PC-9 (cell line): Measurements from ENCODE around the gene MORC2. TPM values are rescaled to one million over a fixed set of nuclear protein-coding genes. Genes with fewer than 3 reads are reported as not detected.

Experiments used
- BruUV-seq: library from RNA; stranded (reverse); fragments of 400-500 nt; replicated peaks from 2 replicates; lab custom pipeline; 2021; lab: Mats Ljungman, UMichigan
- CTCF ChIA-PET: fragments of 300-600 bp; sonication (Branson Sonifier 250); formaldehyde crosslinking; loops from one replicate; lab custom pipeline; 2022; ENCODE audit warnings: antibody characterized with exemption; lab: Charles Lee
- POLR2A ChIA-PET: fragments of 300-600 bp; sonication (Branson Sonifier 250); formaldehyde crosslinking; loops from one replicate; lab custom pipeline; 2022; ENCODE audit warnings: antibody characterized with exemption; ENCODE audit not compliant: unreplicated experiment; lab: Charles Lee
- DNase-seq, 2 experiments: peaks; one replicate each; pipeline versions ENCODE4 v3.0.0 to v3.0.0-alpha.2; 2015 to 2022; ENCODE audit warnings: mixed read lengths in 1 of 2
- H2AFZ ChIP-seq: fragments of 200-600 bp; sonication (generic); 2 replicates; pipeline ENCODE4 v1.8.1; 2017; ENCODE audit warnings: antibody characterized with exemption
- H3F3A ChIP-seq: fragments of 200-600 bp; sonication (generic); 2 replicates; pipeline ENCODE4 v1.8.1; 2017; ENCODE audit warnings: antibody characterized with exemption, mild to moderate bottlenecking, low read depth; ENCODE audit not compliant: insufficient read depth
- H3K27ac ChIP-seq: fragments of 200-600 bp; sonication (generic); 2 replicates; pipeline ENCODE4 v1.6.1; 2016; ENCODE audit warnings: mixed run types
- H3K27me3 ChIP-seq: fragments of 200-600 bp; sonication (generic); 2 replicates; pipeline ENCODE4 v1.6.1; 2016; ENCODE audit warnings: low read depth, mixed run types; ENCODE audit not compliant: insufficient read depth
- H3K36me3 ChIP-seq: fragments of 200-600 bp; sonication (generic); 2 replicates; pipeline ENCODE4 v1.6.1; 2016; ENCODE audit warnings: low read depth, mixed run types
- H3K4me1 ChIP-seq: fragments of 200-600 bp; sonication (generic); replicated peaks from 2 replicates; pipeline ENCODE4 v1.6.1; 2016; ENCODE audit warnings: mixed run types; ENCODE audit not compliant: insufficient read depth
- H3K4me2 ChIP-seq: fragments of 200-600 bp; sonication (generic); 2 replicates; pipeline ENCODE4 v1.6.1; 2017; ENCODE audit warnings: mixed run types
- H3K4me3 ChIP-seq: fragments of 200-600 bp; sonication (generic); 2 replicates; pipeline ENCODE4 v1.6.1; 2016; ENCODE audit warnings: mixed run types
- H3K79me2 ChIP-seq: fragments of 200-600 bp; sonication (generic); 2 replicates; pipeline ENCODE4 v1.6.1; 2017; ENCODE audit warnings: low read depth, mixed run types
- H3K9me2 ChIP-seq: fragments of 200-600 bp; sonication (generic); 2 replicates; pipeline ENCODE4 v1.8.1; 2017; ENCODE audit warnings: mild to moderate bottlenecking; ENCODE audit not compliant: insufficient read depth
- H3K9me3 ChIP-seq: fragments of 200-600 bp; sonication (generic); 2 replicates; pipeline ENCODE4 v1.8.1; 2016; ENCODE audit warnings: low read depth; ENCODE audit not compliant: insufficient read depth
- H4K20me1 ChIP-seq: fragments of 200-600 bp; sonication (generic); 2 replicates; pipeline ENCODE4 v1.8.1; 2017; ENCODE audit not compliant: insufficient read depth
- CTCF ChIP-seq: fragments of 200-600 bp; sonication (generic); conservative IDR thresholded peaks from 2 replicates; pipeline ENCODE4 v1.6.1; 2017; ENCODE audit warnings: mixed run types, antibody characterized with exemption, mild to moderate bottlenecking, moderate library complexity
- EZH2 ChIP-seq: fragments of 200-600 bp; sonication (generic); IDR thresholded peaks from 2 replicates; pipeline ENCODE4 v1.8.0; 2017; ENCODE audit warnings: antibody characterized with exemption, low read depth
- intact Hi-C: fragments of 100-400 bp; cut with micrococcal nuclease; formaldehyde crosslinking; loops from one replicate; pipeline ENCODE4 v1.10.0; 2022; ENCODE audit not compliant: unreplicated experiment
- total RNA-seq: library from RNA; stranded (reverse); gene quantifications from 2 replicates; pipeline ENCODE4 v1.2.3, GENCODE V29; 2021

The MORC2 gene
- total RNA-seq, 1 experiment from 2014 or later, result 39.8 TPM

GRCh38 chr22:30875481-30876215, 92.9 kb downstream of the MORC2 start:
- no peaks in the 10 kb centered on the region for H3K79me2 ChIP-seq
- no peak overlapping the region for H3K27ac ChIP-seq
- POLR2A ChIA-PET, result no interaction called here
- no peaks in the 10 kb centered on the region for H3K9me2 ChIP-seq
- peaks cover under 1% of the 10 kb centered on the region; the same call in 1 of the 2 replicates for H3K4me1 ChIP-seq
- H3F3A ChIP-seq, result no peaks in the 10 kb centered on the region
- no peaks in the 10 kb centered on the region for H3K27me3 ChIP-seq
- DNase-seq, result no peak
- H3K4me3 ChIP-seq, result no peak overlapping the region
- intact Hi-C loops, result no loop called here
- no TSS peak for BruUV-seq
- H2AFZ ChIP-seq, result no peak overlapping the region
- no peaks in the 10 kb centered on the region for H3K9me3 ChIP-seq
- CTCF ChIA-PET, result interaction anchor here (0.6 kb wide), 1 partner anchor 44 kb away, joined by 4 read pairs; no protein-coding TSS in a partner anchor
- TF ChIP-seq CTCF (no peak), EZH2 (no peak)
- H4K20me1 ChIP-seq, result no peaks in the 10 kb centered on the region
- no peak overlapping the region for H3K4me2 ChIP-seq
- H3K36me3 ChIP-seq, result no peaks in the 10 kb centered on the region

Other genes starting within 250 kb of the MORC2 start
- 80.6 and 105 TPM in 2 replicates for gene TUG1, start 491 bp upstream of the MORC2 start, total RNA-seq
- gene SMTN, start 112.5 kb upstream of the MORC2 start, total RNA-seq, result 68.8 and 76.3 TPM in 2 replicates
- gene SELENOM, start 138.8 kb upstream of the MORC2 start, total RNA-seq, result 20.7 and 23.3 TPM in 2 replicates
- gene INPP5J, start 154.2 kb upstream of the MORC2 start, total RNA-seq, result 1.7 and 3.1 TPM in 2 replicates
- not detected in 2 replicates for gene PLA2G3, start 171.7 kb upstream of the MORC2 start, total RNA-seq
- gene RNF185, start 191.4 kb upstream of the MORC2 start, total RNA-seq, result 13.5 and 19.1 TPM in 2 replicates
- gene LIMK2, start 243.5 kb upstream of the MORC2 start, total RNA-seq, result 32.8 and 42.5 TPM in 2 replicates